Osteocyte (in vitro differentiated cells): ENCODE data around the gene ENAH. TPM values are rescaled to one million over a fixed set of nuclear protein-coding genes. Genes with fewer than 3 reads are reported as not detected.
"Not testable (repeated sequence)": the region's sequence is repeated elsewhere in the genome, so short reads cannot be mapped to it uniquely, and the experiment has no call there.

Experiments
- DNase-seq: peaks from one replicate; pipeline ENCODE4 v3.0.0; 2021; ENCODE audit warnings: mixed read lengths; ENCODE audit not compliant: unreplicated experiment; ENCODE audit errors: extremely low spot score
- H3K27ac Mint-ChIP-seq: one replicate; pipeline ENCODE4 v1.8.0; 2021; ENCODE audit warnings: mild to moderate bottlenecking, mixed read lengths; ENCODE audit not compliant: unreplicated experiment
- H3K27me3 Mint-ChIP-seq: one replicate; pipeline ENCODE4 v1.8.0; 2021; ENCODE audit warnings: mixed read lengths; ENCODE audit not compliant: unreplicated experiment
- H3K36me3 Mint-ChIP-seq: one replicate; pipeline ENCODE4 v1.8.0; 2021; ENCODE audit warnings: mixed read lengths; ENCODE audit not compliant: unreplicated experiment
- H3K4me1 Mint-ChIP-seq: one replicate; pipeline ENCODE4 v1.8.0; 2021; ENCODE audit warnings: mixed read lengths; ENCODE audit not compliant: unreplicated experiment
- H3K4me3 Mint-ChIP-seq: one replicate; pipeline ENCODE4 v1.8.0; 2021; ENCODE audit warnings: mild to moderate bottlenecking, moderate library complexity, mixed read lengths; ENCODE audit not compliant: unreplicated experiment
- H3K9me3 Mint-ChIP-seq: one replicate; pipeline ENCODE4 v1.8.0; 2021; ENCODE audit warnings: mixed read lengths; ENCODE audit not compliant: unreplicated experiment
- CTCF ChIP-seq: fragments of 200-600 bp; sonication (generic); IDR thresholded peaks from 2 replicates; pipeline ENCODE4 v1.5.0; 2021; ENCODE audit warnings: antibody characterized with exemption, mild to moderate bottlenecking, moderate library complexity
- long read RNA-seq: library from polyadenylated mRNA; unstranded; transcript quantifications from one replicate; pipeline ENCODE4 v2.0.0, GENCODE V29; 2021
- total RNA-seq: library from RNA; stranded (reverse); gene quantifications from 2 replicates; pipeline ENCODE4 v1.2.1, GENCODE V29; 2021

ENAH gene
- total RNA-seq = 232 and 233 TPM in 2 replicates
- long read RNA-seq, partial matches to known transcripts = 7 of 129 reads
- long read RNA-seq, other reads (novel, unspliced or antisense) = 122 of 129 reads

- Mint-ChIP-seq H3K27ac (peak within 1 kb of the TSS; percentile 100), H3K4me3 (peak within 1 kb of the TSS; percentile 100), H3K36me3 (no peaks in the 10 kb centered on the region), H3K9me3 (no peaks in the 10 kb centered on the region), H3K4me1 (peaks cover 64% of the 10 kb centered on the region), H3K27me3 (no peaks in the 10 kb centered on the region)
- no peak for TF ChIP-seq CTCF
- peak; percentile 95 for DNase-seq
Observed at GRCh38 chr1:225652729-225653462, at the start of gene ENAH. Gene ENAH (minus strand): TSS chr1:225653123. CDS start chr1:225652690, 433 bp downstream.

GRCh38 chr1:225700889-225701465 is 48.1 kb upstream of the ENAH start:
- Mint-ChIP-seq H3K4me3 (peak overlapping the region; percentile 75), H3K36me3 (no peaks in the 10 kb centered on the region), H3K9me3 (no peaks in the 10 kb centered on the region), H3K4me1 (peaks cover 45% of the 10 kb centered on the region), H3K27me3 (no peaks in the 10 kb centered on the region), H3K27ac (peak overlapping the region; percentile 96)
- no peak for TF ChIP-seq CTCF
- no peak for DNase-seq

- DNase-seq = peak; percentile 85
- H3K9me3 Mint-ChIP-seq = no peaks in the 10 kb centered on the region
- TF ChIP-seq CTCF = no peak
- no peaks in the 10 kb centered on the region for H3K27me3 Mint-ChIP-seq
- peak overlapping the region; percentile 75 for H3K4me3 Mint-ChIP-seq
- H3K36me3 Mint-ChIP-seq = no peaks in the 10 kb centered on the region
- peak overlapping the region; percentile 96 for H3K27ac Mint-ChIP-seq
- H3K4me1 Mint-ChIP-seq = peaks cover 52% of the 10 kb centered on the region
Observed at GRCh38 chr1:225700164-225700821, 47.4 kb upstream of the ENAH start.

- Mint-ChIP-seq H3K27ac (peak overlapping the region; percentile 96), H3K4me1 (peaks cover 59% of the 10 kb centered on the region)
- no peak for DNase-seq
Observed at GRCh38 chr1:225699336-225699735, 46.4 kb upstream of the ENAH start.

GRCh38 chr1:225698194-225698593 is 45.3 kb upstream of the ENAH start:
- H3K27me3 Mint-ChIP-seq, DNase-seq, H3K4me3 Mint-ChIP-seq, H3K9me3 Mint-ChIP-seq, H3K27ac Mint-ChIP-seq, H3K36me3 Mint-ChIP-seq: not testable (repeated sequence)
- H3K4me1 Mint-ChIP-seq = peaks cover 62% of the 10 kb centered on the region

More at GRCh38 chr1:225699336-225699735, 46.4 kb upstream of the ENAH start:
- H3K27me3 Mint-ChIP-seq = no peaks in the 10 kb centered on the region
- TF ChIP-seq CTCF = no peak
- no peaks in the 10 kb centered on the region for H3K36me3 Mint-ChIP-seq
- H3K9me3 Mint-ChIP-seq = no peaks in the 10 kb centered on the region
- no peak overlapping the region for H3K4me3 Mint-ChIP-seq
